ENCODE results near the gene C4orf33. TPM values are rescaled to one million over a fixed set of nuclear protein-coding genes. Genes with fewer than 3 reads are reported as not detected.
"Not testable (repeated sequence)": the region's sequence is repeated elsewhere in the genome, so short reads cannot be mapped to it uniquely, and the experiment has no call there.

Gene C4orf33
- total RNA-seq, 2 experiments from 2014 or later, result 9.1 to 11.3 TPM

- H3K27me3 ChIP-seq (ENCODE audit: control insufficient read depth in 1 of 2, insufficient read depth in 2 of 2, low read length in 2 of 2), result no peaks in the 10 kb centered on the region
- intact Hi-C loops (cut with DNase I, micrococcal nuclease), result no loop called here
- Mint-ChIP-seq H3K36me3 (ENCODE audit: low read depth) (peaks cover 92% of the 10 kb centered on the region), H3K9me3 (peaks cover 38% of the 10 kb centered on the region), H3K27me3 (no peaks in the 10 kb centered on the region), H3K4me3 (no peak overlapping the region), H3K4me1 (ENCODE audit: low read depth) (no peaks in the 10 kb centered on the region), H3K27ac (no peak overlapping the region)
- H3K4me3 ChIP-seq (ENCODE audit: low read length), result no peak overlapping the region
- POLR2A ChIA-PET, result no interaction called here
- no peak for TF ChIP-seq CTCF (IDR thresholded peaks at IDR 0.05)
- no peak overlapping the region for H3K27ac ChIP-seq (ENCODE audit: low read depth in 1 of 2, low read length in 2 of 2)
- no peak for ATAC-seq (ENCODE audit: poor library complexity)
- no peaks in the 10 kb centered on the region for H3K4me1 ChIP-seq (ENCODE audit: insufficient read depth, low read length)
- no peak for DNase-seq
- CTCF ChIA-PET, result no interaction called here
- no peaks in the 10 kb centered on the region for H3K36me3 ChIP-seq (ENCODE audit: insufficient read depth, low read length)
- H3K9me3 ChIP-seq (ENCODE audit: control insufficient read depth in 1 of 2, insufficient read depth in 1 of 2, low read length in 2 of 2), result peaks cover 21 to 49% of the 10 kb centered on the region in 2 experiments
These were observed 32.3 kb upstream of the C4orf33 start for GRCh38 chr4:129063640-129064039.

GRCh38 chr4:129064717-129065116, 31.2 kb upstream of the C4orf33 start:
- intact Hi-C loops (cut with DNase I, micrococcal nuclease), result no loop called here
- POLR2A ChIA-PET, result no interaction called here
- H3K4me3 ChIP-seq (ENCODE audit: low read length), result no peak overlapping the region
- H3K4me3 Mint-ChIP-seq, result no peak overlapping the region
- TF ChIP-seq CTCF (IDR thresholded peaks at IDR 0.05), result no peak
- H3K4me1 Mint-ChIP-seq (ENCODE audit: low read depth), result no peaks in the 10 kb centered on the region
- DNase-seq (no peak), ATAC-seq (ENCODE audit: poor library complexity) (no peak)
- H3K9me3 Mint-ChIP-seq, result peaks cover 34% of the 10 kb centered on the region
- H3K36me3 ChIP-seq (ENCODE audit: insufficient read depth, low read length), result no peaks in the 10 kb centered on the region
- no peaks in the 10 kb centered on the region for H3K27me3 Mint-ChIP-seq
- H3K27me3 ChIP-seq (ENCODE audit: control insufficient read depth in 1 of 2, insufficient read depth in 2 of 2, low read length in 2 of 2), result no peaks in the 10 kb centered on the region
- H3K27ac Mint-ChIP-seq, result no peak overlapping the region
- CTCF ChIA-PET, result no interaction called here
- peaks cover 21 to 40% of the 10 kb centered on the region in 2 experiments for H3K9me3 ChIP-seq (ENCODE audit: control insufficient read depth in 1 of 2, insufficient read depth in 1 of 2, low read length in 2 of 2)
- no peaks in the 10 kb centered on the region for H3K4me1 ChIP-seq (ENCODE audit: insufficient read depth, low read length)
- H3K27ac ChIP-seq (ENCODE audit: low read depth in 1 of 2, low read length in 2 of 2), result no peak overlapping the region
- peaks cover 93% of the 10 kb centered on the region for H3K36me3 Mint-ChIP-seq (ENCODE audit: low read depth)

- H3K27ac ChIP-seq (ENCODE audit: low read depth in 1 of 2, low read length in 2 of 2); DNase-seq; H3K27ac Mint-ChIP-seq; intact Hi-C loops (cut with DNase I, micrococcal nuclease); POLR2A ChIA-PET; CTCF ChIA-PET; H3K4me1 Mint-ChIP-seq (ENCODE audit: low read depth); H3K9me3 ChIP-seq (ENCODE audit: control insufficient read depth in 1 of 2, insufficient read depth in 1 of 2, low read length in 2 of 2); H3K27me3 Mint-ChIP-seq; H3K4me3 Mint-ChIP-seq; H3K27me3 ChIP-seq (ENCODE audit: control insufficient read depth in 1 of 2, insufficient read depth in 2 of 2, low read length in 2 of 2); H3K4me3 ChIP-seq (ENCODE audit: low read length); H3K36me3 ChIP-seq (ENCODE audit: insufficient read depth, low read length); H3K4me1 ChIP-seq (ENCODE audit: insufficient read depth, low read length); ATAC-seq (ENCODE audit: poor library complexity): not testable (repeated sequence)
- Mint-ChIP-seq H3K36me3 (ENCODE audit: low read depth) (peaks cover 91% of the 10 kb centered on the region), H3K9me3 (peaks cover 30% of the 10 kb centered on the region)
These were observed 26.4 kb upstream of the C4orf33 start for GRCh38 chr4:129069537-129069936.

GRCh38 chr4:129077326-129077725, 18.6 kb upstream of the C4orf33 start:
- ChIA-PET CTCF (no interaction called here), POLR2A (interaction anchor here (1.0 kb wide), 1 partner anchor 16 kb away, joined by 3 read pairs; the partner anchor contains the start of gene SCLT1)
- H3K4me3 ChIP-seq (ENCODE audit: low read length), result no peak overlapping the region
- H3K9me3 ChIP-seq (ENCODE audit: control insufficient read depth in 1 of 2, insufficient read depth in 1 of 2, low read length in 2 of 2), result peaks cover 0 to 8% of the 10 kb centered on the region in 2 experiments
- Mint-ChIP-seq H3K27me3 (no peaks in the 10 kb centered on the region), H3K4me3 (no peak overlapping the region), H3K36me3 (ENCODE audit: low read depth) (peaks cover 89% of the 10 kb centered on the region), H3K27ac (no peak overlapping the region), H3K9me3 (peaks cover 19% of the 10 kb centered on the region), H3K4me1 (ENCODE audit: low read depth) (no peaks in the 10 kb centered on the region)
- H3K27ac ChIP-seq (ENCODE audit: low read depth in 1 of 2, low read length in 2 of 2), result no peak overlapping the region
- DNase-seq (no peak), ATAC-seq (ENCODE audit: poor library complexity) (no peak)
- H3K36me3 ChIP-seq (ENCODE audit: insufficient read depth, low read length), result peaks cover 46% of the 10 kb centered on the region
- intact Hi-C loops (cut with DNase I, micrococcal nuclease), result no loop called here
- no peaks in the 10 kb centered on the region for H3K27me3 ChIP-seq (ENCODE audit: control insufficient read depth in 1 of 2, insufficient read depth in 2 of 2, low read length in 2 of 2)
- no peaks in the 10 kb centered on the region for H3K4me1 ChIP-seq (ENCODE audit: insufficient read depth, low read length)
- no peak for TF ChIP-seq CTCF (IDR thresholded peaks at IDR 0.05)
